Chondrocyte (in vitro differentiated cells): ENCODE results near the gene SOCS6. TPM values are rescaled to one million over a fixed set of nuclear protein-coding genes. Genes with fewer than 3 reads are reported as not detected.

Experiments used
- DNase-seq: peaks from one replicate; pipeline ENCODE4 v3.0.0; 2021; ENCODE audit warnings: mixed read lengths, low spot score
- H3K27ac Mint-ChIP-seq: one replicate; pipeline ENCODE4 v1.8.0; 2021; ENCODE audit warnings: mild to moderate bottlenecking, moderate library complexity, mixed read lengths; ENCODE audit not compliant: unreplicated experiment
- H3K27me3 Mint-ChIP-seq: 2 replicates; pipeline ENCODE4 v1.8.0; 2021; ENCODE audit warnings: low read depth, mixed read lengths
- H3K36me3 Mint-ChIP-seq: 2 replicates; pipeline ENCODE4 v1.8.0; 2021; ENCODE audit warnings: low read depth, mixed read lengths
- H3K4me1 Mint-ChIP-seq: 2 replicates; pipeline ENCODE4 v1.8.0; 2021; ENCODE audit warnings: low read depth, mild to moderate bottlenecking, mixed read lengths
- H3K4me3 Mint-ChIP-seq: one replicate; pipeline ENCODE4 v1.8.0; 2021; ENCODE audit warnings: mild to moderate bottlenecking, moderate library complexity, mixed read lengths; ENCODE audit not compliant: unreplicated experiment
- H3K9me3 Mint-ChIP-seq: 2 replicates; pipeline ENCODE4 v1.8.0; 2021; ENCODE audit warnings: low read depth, mixed read lengths
- CTCF ChIP-seq: fragments of 200-600 bp; sonication (generic); IDR thresholded peaks from 2 replicates; pipeline ENCODE4 v1.5.0; 2021; ENCODE audit warnings: antibody characterized with exemption, mild to moderate bottlenecking, moderate library complexity
- total RNA-seq: library from RNA; stranded (reverse); gene quantifications from 3 replicates; pipeline ENCODE4 v1.2.1, GENCODE V29; 2021

SOCS6 gene
- total RNA-seq, 1 donor from 2014 or later, result 18.5 TPM

GRCh38 chr18:70372450-70373041, 83.7 kb downstream of the SOCS6 start:
- no peaks in the 10 kb centered on the region for H3K36me3 Mint-ChIP-seq
- no peaks in the 10 kb centered on the region for H3K27me3 Mint-ChIP-seq
- H3K27ac Mint-ChIP-seq, result no peak overlapping the region
- no peak for TF ChIP-seq CTCF
- no peak for DNase-seq
- peaks cover 17% of the 10 kb centered on the region for H3K4me1 Mint-ChIP-seq
- H3K4me3 Mint-ChIP-seq, result no peak overlapping the region
- no peaks in the 10 kb centered on the region for H3K9me3 Mint-ChIP-seq

GRCh38 chr18:70373042-70373519, 84.2 kb downstream of the SOCS6 start:
- no peak for TF ChIP-seq CTCF
- no peaks in the 10 kb centered on the region for H3K36me3 Mint-ChIP-seq
- no peak overlapping the region for H3K27ac Mint-ChIP-seq
- peaks cover 22% of the 10 kb centered on the region for H3K4me1 Mint-ChIP-seq
- H3K4me3 Mint-ChIP-seq, result no peak overlapping the region
- no peak for DNase-seq
- no peaks in the 10 kb centered on the region for H3K27me3 Mint-ChIP-seq
- H3K9me3 Mint-ChIP-seq, result no peaks in the 10 kb centered on the region

- DNase-seq, result no peak
- Mint-ChIP-seq H3K4me1 (peaks cover 23% of the 10 kb centered on the region), H3K27me3 (no peaks in the 10 kb centered on the region), H3K27ac (no peak overlapping the region), H3K36me3 (no peaks in the 10 kb centered on the region), H3K9me3 (no peaks in the 10 kb centered on the region), H3K4me3 (no peak overlapping the region)
- no peak for TF ChIP-seq CTCF
Observed at GRCh38 chr18:70374154-70374553, 85.3 kb downstream of the SOCS6 start.

- H3K36me3 Mint-ChIP-seq, result no peaks in the 10 kb centered on the region
- no peak for TF ChIP-seq CTCF
- no peak overlapping the region for H3K4me3 Mint-ChIP-seq
- no peaks in the 10 kb centered on the region for H3K27me3 Mint-ChIP-seq
- no peak for DNase-seq
- no peaks in the 10 kb centered on the region for H3K9me3 Mint-ChIP-seq
- H3K4me1 Mint-ChIP-seq, result peaks cover 24% of the 10 kb centered on the region
- H3K27ac Mint-ChIP-seq, result no peak overlapping the region
Observed at GRCh38 chr18:70376137-70376913, 87.5 kb downstream of the SOCS6 start.

GRCh38 chr18:70376914-70377258, 88.0 kb downstream of the SOCS6 start:
- Mint-ChIP-seq H3K27ac (peak overlapping the region; percentile 72), H3K9me3 (no peaks in the 10 kb centered on the region), H3K4me1 (peaks cover 29% of the 10 kb centered on the region), H3K36me3 (no peaks in the 10 kb centered on the region), H3K27me3 (no peaks in the 10 kb centered on the region), H3K4me3 (no peak overlapping the region)
- no peak for DNase-seq
- no peak for TF ChIP-seq CTCF
